ENCODE measurements around the gene ECHS1. TPM values are rescaled to one million over a fixed set of nuclear protein-coding genes. Genes with fewer than 3 reads are reported as not detected.
A peak's percentile ranks its signal among the peaks of the same experiment; 100 is the strongest.

ECHS1 gene
- total and polyA plus RNA-seq, 2 experiments from 2014 or later = 92.1 to 127 TPM

DNA sequence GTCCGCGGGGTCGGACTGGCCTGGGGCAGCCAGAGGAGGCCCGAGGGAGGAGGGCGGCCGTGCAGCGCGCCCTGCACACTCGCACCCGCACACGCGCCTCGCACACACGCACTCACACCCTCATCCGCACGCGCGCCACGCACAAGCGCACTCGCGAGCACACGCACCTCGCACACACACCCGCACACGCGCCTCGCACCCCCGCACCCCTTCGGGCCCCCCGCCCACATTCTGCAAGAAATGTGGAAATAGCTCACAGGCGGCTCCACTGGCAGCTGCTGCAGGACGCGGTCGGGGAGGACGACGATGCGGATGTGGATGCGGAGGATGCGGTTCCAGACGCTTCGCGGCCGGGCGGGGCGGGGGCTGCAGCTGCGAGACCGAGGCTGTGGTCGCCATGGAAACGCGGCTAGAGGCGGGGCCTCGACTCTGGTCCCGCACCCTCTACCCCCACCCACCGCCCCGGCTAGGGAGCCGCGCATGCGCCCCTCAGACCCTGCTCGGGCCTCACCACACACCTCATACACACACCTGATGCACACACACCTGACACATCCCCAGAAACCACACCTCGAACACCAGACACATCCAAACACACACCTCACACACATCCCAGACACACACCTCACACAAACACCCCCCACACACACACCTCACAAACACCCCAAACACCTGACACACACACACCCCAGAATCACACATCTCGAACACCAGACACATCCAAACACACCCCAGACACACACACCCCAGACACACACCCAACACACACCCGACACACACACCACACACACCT lies 36.4 kb downstream of the ECHS1 start, which contains the start of gene CALY (continued):
- TF ChIP-seq, protein P1, sequence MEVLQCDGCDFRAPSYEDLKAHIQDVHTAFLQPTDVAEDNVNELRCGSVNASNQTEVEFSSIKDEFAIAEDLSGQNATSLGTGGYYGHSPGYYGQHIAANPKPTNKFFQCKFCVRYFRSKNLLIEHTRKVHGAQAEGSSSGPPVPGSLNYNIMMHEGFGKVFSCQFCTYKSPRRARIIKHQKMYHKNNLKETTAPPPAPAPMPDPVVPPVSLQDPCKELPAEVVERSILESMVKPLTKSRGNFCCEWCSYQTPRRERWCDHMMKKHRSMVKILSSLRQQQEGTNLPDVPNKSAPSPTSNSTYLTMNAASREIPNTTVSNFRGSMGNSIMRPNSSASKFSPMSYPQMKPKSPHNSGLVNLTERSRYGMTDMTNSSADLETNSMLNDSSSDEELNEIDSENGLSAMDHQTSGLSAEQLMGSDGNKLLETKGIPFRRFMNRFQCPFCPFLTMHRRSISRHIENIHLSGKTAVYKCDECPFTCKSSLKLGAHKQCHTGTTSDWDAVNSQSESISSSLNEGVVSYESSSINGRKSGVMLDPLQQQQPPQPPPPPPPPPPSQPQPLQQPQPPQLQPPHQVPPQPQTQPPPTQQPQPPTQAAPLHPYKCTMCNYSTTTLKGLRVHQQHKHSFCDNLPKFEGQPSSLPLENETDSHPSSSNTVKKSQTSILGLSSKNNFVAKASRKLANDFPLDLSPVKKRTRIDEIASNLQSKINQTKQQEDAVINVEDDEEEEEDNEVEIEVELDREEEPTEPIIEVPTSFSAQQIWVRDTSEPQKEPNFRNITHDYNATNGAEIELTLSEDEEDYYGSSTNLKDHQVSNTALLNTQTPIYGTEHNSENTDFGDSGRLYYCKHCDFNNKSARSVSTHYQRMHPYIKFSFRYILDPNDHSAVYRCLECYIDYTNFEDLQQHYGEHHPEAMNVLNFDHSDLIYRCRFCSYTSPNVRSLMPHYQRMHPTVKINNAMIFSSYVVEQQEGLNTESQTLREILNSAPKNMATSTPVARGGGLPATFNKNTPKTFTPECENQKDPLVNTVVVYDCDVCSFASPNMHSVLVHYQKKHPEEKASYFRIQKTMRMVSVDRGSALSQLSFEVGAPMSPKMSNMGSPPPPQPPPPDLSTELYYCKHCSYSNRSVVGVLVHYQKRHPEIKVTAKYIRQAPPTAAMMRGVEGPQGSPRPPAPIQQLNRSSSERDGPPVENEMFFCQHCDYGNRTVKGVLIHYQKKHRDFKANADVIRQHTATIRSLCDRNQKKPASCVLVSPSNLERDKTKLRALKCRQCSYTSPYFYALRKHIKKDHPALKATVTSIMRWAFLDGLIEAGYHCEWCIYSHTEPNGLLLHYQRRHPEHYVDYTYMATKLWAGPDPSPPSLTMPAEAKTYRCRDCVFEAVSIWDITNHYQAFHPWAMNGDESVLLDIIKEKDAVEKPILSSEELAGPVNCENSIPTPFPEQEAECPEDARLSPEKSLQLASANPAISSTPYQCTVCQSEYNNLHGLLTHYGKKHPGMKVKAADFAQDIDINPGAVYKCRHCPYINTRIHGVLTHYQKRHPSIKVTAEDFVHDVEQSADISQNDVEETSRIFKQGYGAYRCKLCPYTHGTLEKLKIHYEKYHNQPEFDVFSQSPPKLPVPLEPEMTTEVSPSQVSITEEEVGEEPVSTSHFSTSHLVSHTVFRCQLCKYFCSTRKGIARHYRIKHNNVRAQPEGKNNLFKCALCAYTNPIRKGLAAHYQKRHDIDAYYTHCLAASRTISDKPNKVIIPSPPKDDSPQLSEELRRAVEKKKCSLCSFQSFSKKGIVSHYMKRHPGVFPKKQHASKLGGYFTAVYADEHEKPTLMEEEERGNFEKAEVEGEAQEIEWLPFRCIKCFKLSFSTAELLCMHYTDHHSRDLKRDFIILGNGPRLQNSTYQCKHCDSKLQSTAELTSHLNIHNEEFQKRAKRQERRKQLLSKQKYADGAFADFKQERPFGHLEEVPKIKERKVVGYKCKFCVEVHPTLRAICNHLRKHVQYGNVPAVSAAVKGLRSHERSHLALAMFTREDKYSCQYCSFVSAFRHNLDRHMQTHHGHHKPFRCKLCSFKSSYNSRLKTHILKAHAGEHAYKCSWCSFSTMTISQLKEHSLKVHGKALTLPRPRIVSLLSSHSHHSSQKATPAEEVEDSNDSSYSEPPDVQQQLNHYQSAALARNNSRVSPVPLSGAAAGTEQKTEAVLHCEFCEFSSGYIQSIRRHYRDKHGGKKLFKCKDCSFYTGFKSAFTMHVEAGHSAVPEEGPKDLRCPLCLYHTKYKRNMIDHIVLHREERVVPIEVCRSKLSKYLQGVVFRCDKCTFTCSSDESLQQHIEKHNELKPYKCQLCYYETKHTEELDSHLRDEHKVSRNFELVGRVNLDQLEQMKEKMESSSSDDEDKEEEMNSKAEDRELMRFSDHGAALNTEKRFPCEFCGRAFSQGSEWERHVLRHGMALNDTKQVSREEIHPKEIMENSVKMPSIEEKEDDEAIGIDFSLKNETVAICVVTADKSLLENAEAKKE (CRISPR knock-in tag; IDR thresholded peaks at IDR 0.05) = no peak
- TF ChIP-seq CREB1 (CRISPR knock-in tag; IDR thresholded peaks at IDR 0.05; ENCODE audit: low read depth) = no peak
- no peak for TF ChIP-seq NANOG (IDR thresholded peaks at IDR 0.05; ENCODE audit: borderline replicate concordance)
- no peak for TF ChIP-seq STAT1 (IDR thresholded peaks at IDR 0.05; ENCODE audit: unreplicated experiment)
- TF ChIP-seq ZNF114 (CRISPR knock-in tag; IDR thresholded peaks at IDR 0.05) = no peak

DNA sequence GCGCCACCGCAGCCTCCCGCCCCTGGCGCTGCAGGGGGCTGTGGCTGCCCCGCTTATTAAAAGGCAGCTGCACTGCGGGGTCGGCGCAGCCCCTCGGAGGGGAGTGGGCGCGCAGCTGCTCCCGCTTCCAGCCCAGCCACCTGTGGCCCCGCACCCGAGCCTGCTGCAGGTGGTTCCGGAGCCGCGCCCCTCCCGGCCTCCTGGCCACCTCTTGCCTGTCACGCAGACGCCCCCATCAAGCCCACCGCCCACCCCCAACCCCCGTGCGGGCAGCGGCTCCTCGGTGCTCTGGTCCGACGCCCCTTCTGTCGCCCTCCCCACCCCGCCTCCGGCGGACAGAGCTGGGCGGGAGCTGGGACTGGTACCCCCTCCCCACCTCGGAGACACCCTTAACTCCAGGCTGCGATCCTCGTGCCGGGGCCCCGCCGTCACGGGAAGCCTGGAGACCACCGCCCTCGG lies 37.0 kb downstream of the ECHS1 start:
- ATAC-seq (peak; percentile 20), DNase-seq (ENCODE audit: low spot score) (no peak)
- H2AFZ ChIP-seq = no peak overlapping the region
- TF ChIP-seq JUNB (IDR thresholded peaks at IDR 0.05; ENCODE audit: unreplicated experiment) = no peak
- TF ChIP-seq, protein P2, sequence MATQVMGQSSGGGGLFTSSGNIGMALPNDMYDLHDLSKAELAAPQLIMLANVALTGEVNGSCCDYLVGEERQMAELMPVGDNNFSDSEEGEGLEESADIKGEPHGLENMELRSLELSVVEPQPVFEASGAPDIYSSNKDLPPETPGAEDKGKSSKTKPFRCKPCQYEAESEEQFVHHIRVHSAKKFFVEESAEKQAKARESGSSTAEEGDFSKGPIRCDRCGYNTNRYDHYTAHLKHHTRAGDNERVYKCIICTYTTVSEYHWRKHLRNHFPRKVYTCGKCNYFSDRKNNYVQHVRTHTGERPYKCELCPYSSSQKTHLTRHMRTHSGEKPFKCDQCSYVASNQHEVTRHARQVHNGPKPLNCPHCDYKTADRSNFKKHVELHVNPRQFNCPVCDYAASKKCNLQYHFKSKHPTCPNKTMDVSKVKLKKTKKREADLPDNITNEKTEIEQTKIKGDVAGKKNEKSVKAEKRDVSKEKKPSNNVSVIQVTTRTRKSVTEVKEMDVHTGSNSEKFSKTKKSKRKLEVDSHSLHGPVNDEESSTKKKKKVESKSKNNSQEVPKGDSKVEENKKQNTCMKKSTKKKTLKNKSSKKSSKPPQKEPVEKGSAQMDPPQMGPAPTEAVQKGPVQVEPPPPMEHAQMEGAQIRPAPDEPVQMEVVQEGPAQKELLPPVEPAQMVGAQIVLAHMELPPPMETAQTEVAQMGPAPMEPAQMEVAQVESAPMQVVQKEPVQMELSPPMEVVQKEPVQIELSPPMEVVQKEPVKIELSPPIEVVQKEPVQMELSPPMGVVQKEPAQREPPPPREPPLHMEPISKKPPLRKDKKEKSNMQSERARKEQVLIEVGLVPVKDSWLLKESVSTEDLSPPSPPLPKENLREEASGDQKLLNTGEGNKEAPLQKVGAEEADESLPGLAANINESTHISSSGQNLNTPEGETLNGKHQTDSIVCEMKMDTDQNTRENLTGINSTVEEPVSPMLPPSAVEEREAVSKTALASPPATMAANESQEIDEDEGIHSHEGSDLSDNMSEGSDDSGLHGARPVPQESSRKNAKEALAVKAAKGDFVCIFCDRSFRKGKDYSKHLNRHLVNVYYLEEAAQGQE (IDR thresholded peaks at IDR 0.05; ENCODE audit: unreplicated experiment) = no peak
- TF ChIP-seq POLR2AphosphoS5 (IDR thresholded peaks at IDR 0.05; ENCODE audit: low read depth) = no peak
- TF ChIP-seq ZNF114 (CRISPR knock-in tag; IDR thresholded peaks at IDR 0.05) = no peak
- Mint-ChIP-seq H3K36me3 (ENCODE audit: low read depth) (no peaks in the 10 kb centered on the region; the same call in 1 of the 3 replicates), H3K27me3 (ENCODE audit: insufficient read depth, low read depth, poor library complexity) (peaks cover 43% of the 10 kb centered on the region), H3K27ac (no peak overlapping the region), H3K9me3 (peaks cover 17% of the 10 kb centered on the region), H3K4me1 (no peaks in the 10 kb centered on the region; the same call in 2 of the 3 replicates), H3K4me3 (no peak overlapping the region)
- H4K20me1 ChIP-seq (replicated peaks; ENCODE audit: insufficient read depth) = no peaks in the 10 kb centered on the region
- peak overlapping the region; percentile 60; the same call in 1 of the 2 replicates for H3K4me3 ChIP-seq
- H3K4me1 ChIP-seq (ENCODE audit: insufficient read depth) = no peaks in the 10 kb centered on the region
- H3K27me3 ChIP-seq (ENCODE audit: insufficient read depth) = peaks cover 59% of the 10 kb centered on the region
- no peaks in the 10 kb centered on the region for H3K9me2 ChIP-seq (ENCODE audit: insufficient read depth)
- 0 out of 2 replicates have a peak, but pooled peaks cover 3% of the 10 kb centered on the region for H3F3A ChIP-seq (replicated peaks; ENCODE audit: low read depth)
- H3K36me3 ChIP-seq (ENCODE audit: insufficient read depth) = no peaks in the 10 kb centered on the region
- H3K4me2 ChIP-seq = peak overlapping the region; percentile 80; the same call in 1 of the 2 replicates
- no peaks in the 10 kb centered on the region for H3K79me2 ChIP-seq (replicated peaks; ENCODE audit: insufficient read depth)
- no peak overlapping the region for H3K27ac ChIP-seq (ENCODE audit: low read depth)

All from GM23338 (cell line).